Glutamatergic neuron (in vitro differentiated cells): ENCODE results near the gene COL8A1. TPM values are rescaled to one million over a fixed set of nuclear protein-coding genes. Genes with fewer than 3 reads are reported as not detected.
"Not testable (repeated sequence)": the region's sequence is repeated elsewhere in the genome, so short reads cannot be mapped to it uniquely, and the experiment has no call there.

ENCODE experiments used
- DNase-seq: peaks from one replicate; pipeline ENCODE4 v3.0.0; 2022
- H3K27ac Mint-ChIP-seq: one replicate; pipeline ENCODE4 v1.8.0; 2020; ENCODE audit warnings: mild to moderate bottlenecking, mixed read lengths, inconsistent platforms; ENCODE audit not compliant: unreplicated experiment
- H3K27me3 Mint-ChIP-seq: one replicate; pipeline ENCODE4 v1.8.0; 2020; ENCODE audit warnings: mild to moderate bottlenecking, moderate library complexity, mixed read lengths, inconsistent platforms; ENCODE audit not compliant: unreplicated experiment
- H3K36me3 Mint-ChIP-seq: one replicate; pipeline ENCODE4 v1.8.0; 2020; ENCODE audit warnings: mild to moderate bottlenecking, mixed read lengths, inconsistent platforms; ENCODE audit not compliant: unreplicated experiment
- H3K4me1 Mint-ChIP-seq: one replicate; pipeline ENCODE4 v1.8.0; 2020; ENCODE audit warnings: mild to moderate bottlenecking, low read depth, mixed read lengths, inconsistent platforms; ENCODE audit not compliant: unreplicated experiment
- H3K4me3 Mint-ChIP-seq: one replicate; pipeline ENCODE4 v1.8.0; 2020; ENCODE audit warnings: mild to moderate bottlenecking, mixed read lengths, inconsistent platforms; ENCODE audit not compliant: unreplicated experiment
- H3K9me3 Mint-ChIP-seq: one replicate; pipeline ENCODE4 v1.8.0; 2020; ENCODE audit warnings: mild to moderate bottlenecking, moderate library complexity, mixed read lengths, inconsistent platforms; ENCODE audit not compliant: unreplicated experiment
- CTCF ChIP-seq: fragments of 200-600 bp; sonication (generic); IDR thresholded peaks from one replicate; pipeline ENCODE4 v1.5.0; 2021; ENCODE audit not compliant: partially characterized antibody, unreplicated experiment
- long read RNA-seq: library from polyadenylated mRNA; unstranded; transcript quantifications from one replicate; pipeline ENCODE4 v2.0.0, GENCODE V29; 2020; ENCODE audit not compliant: unreplicated experiment
- total RNA-seq: library from RNA; stranded (reverse); fragmentation: NEBNext Ultra II Directional; extraction: Animal tissue kit (Norgen Biotek cat#: 25700); gene quantifications from one replicate; pipeline ENCODE4 v1.2.1, GENCODE V29; 2021; ENCODE audit not compliant: unreplicated experiment

COL8A1 gene
- total RNA-seq: 0.25 TPM
- long read RNA-seq: 0 reads

- TF ChIP-seq CTCF: no peak
- Mint-ChIP-seq H3K36me3 (no peaks in the 10 kb centered on the region), H3K4me1 (peaks cover 12% of the 10 kb centered on the region), H3K27me3 (peaks cover 5% of the 10 kb centered on the region), H3K9me3 (no peaks in the 10 kb centered on the region), H3K4me3 (peak within 1 kb of the TSS; percentile 94), H3K27ac (no peak within 1 kb of the TSS)
- peak; percentile 38 for DNase-seq
These were observed at the start of gene COL8A1 for GRCh38 chr3:99638167-99638948. COL8A1 (plus strand) TSS chr3:99638594; CDS start chr3:99790683, 152,089 bp downstream.

GRCh38 chr3:99589168-99589567 is 49.2 kb upstream of the COL8A1 start:
- DNase-seq, H3K36me3 Mint-ChIP-seq, H3K9me3 Mint-ChIP-seq, H3K4me1 Mint-ChIP-seq, H3K27ac Mint-ChIP-seq, H3K27me3 Mint-ChIP-seq, H3K4me3 Mint-ChIP-seq: not testable (repeated sequence)

- DNase-seq: no peak
These were observed 38.5 kb upstream of the COL8A1 start for GRCh38 chr3:99599894-99600293.

GRCh38 chr3:99601515-99601914 is 36.9 kb upstream of the COL8A1 start:
- no peak overlapping the region for H3K27ac Mint-ChIP-seq
- no peak for DNase-seq
- no peaks in the 10 kb centered on the region for H3K9me3 Mint-ChIP-seq
- peaks cover 2% of the 10 kb centered on the region for H3K27me3 Mint-ChIP-seq
- H3K4me1 Mint-ChIP-seq: no peaks in the 10 kb centered on the region
- H3K4me3 Mint-ChIP-seq: no peak overlapping the region
- no peaks in the 10 kb centered on the region for H3K36me3 Mint-ChIP-seq
- no peak for TF ChIP-seq CTCF

More at GRCh38 chr3:99599894-99600293, 38.5 kb upstream of the COL8A1 start:
- TF ChIP-seq CTCF: no peak
- Mint-ChIP-seq H3K4me3 (no peak overlapping the region), H3K36me3 (no peaks in the 10 kb centered on the region), H3K27ac (no peak overlapping the region), H3K27me3 (peaks cover 2% of the 10 kb centered on the region), H3K9me3 (no peaks in the 10 kb centered on the region), H3K4me1 (no peaks in the 10 kb centered on the region)

- Mint-ChIP-seq H3K4me3 (no peak overlapping the region), H3K27me3 (peaks cover 2% of the 10 kb centered on the region), H3K4me1 (no peaks in the 10 kb centered on the region), H3K9me3 (no peaks in the 10 kb centered on the region), H3K27ac (no peak overlapping the region), H3K36me3 (no peaks in the 10 kb centered on the region)
- DNase-seq: no peak
- TF ChIP-seq CTCF: no peak
These were observed 36.2 kb upstream of the COL8A1 start for GRCh38 chr3:99602183-99602582.
